ENCODE results near the gene SSRP1.
A peak's percentile ranks its signal among the peaks of the same experiment; 100 is the strongest.
"Not testable (repeated sequence)": the region's sequence is repeated elsewhere in the genome, so short reads cannot be mapped to it uniquely, and the experiment has no call there.

Gene SSRP1

GRCh38 chr11:57335343-57336110 is at the start of gene SSRP1:
SSRP1 (minus strand) TSS chr11:57335892; CDS start chr11:57335121, 771 bp downstream.
- peak; percentile 91 for DNase-seq (ENCODE audit: low spot score)

- no peak for DNase-seq (ENCODE audit: low spot score)
Measured at GRCh38 chr11:57380975-57381374, 45.3 kb upstream of the SSRP1 start, which contains the start of gene PRG3. PRG3 (minus strand) TSS chr11:57381150; CDS start chr11:57380708, 442 bp downstream.

- peak; percentile 81 for DNase-seq (ENCODE audit: low spot score)
Measured at GRCh38 chr11:57379732-57380131, 44.0 kb upstream of the SSRP1 start.

GRCh38 chr11:57378186-57378585 is 42.5 kb upstream of the SSRP1 start:
- DNase-seq (ENCODE audit: low spot score): no peak

- DNase-seq (ENCODE audit: low spot score): no peak
Measured at GRCh38 chr11:57377107-57377506, 41.4 kb upstream of the SSRP1 start.

GRCh38 chr11:57376095-57377090 is 40.7 kb upstream of the SSRP1 start:
- peak; percentile 24 for DNase-seq (ENCODE audit: low spot score)

- no peak for DNase-seq (ENCODE audit: low spot score)
Measured at GRCh38 chr11:57375490-57375889, 39.8 kb upstream of the SSRP1 start.

GRCh38 chr11:57374966-57375365 is 39.3 kb upstream of the SSRP1 start:
- no peak for DNase-seq (ENCODE audit: low spot score)

GRCh38 chr11:57373146-57373545 is 37.5 kb upstream of the SSRP1 start:
- DNase-seq (ENCODE audit: low spot score): no peak

- DNase-seq (ENCODE audit: low spot score): no peak
Measured at GRCh38 chr11:57370941-57371340, 35.2 kb upstream of the SSRP1 start.

GRCh38 chr11:57370251-57370650 is 34.6 kb upstream of the SSRP1 start:
- no peak for DNase-seq (ENCODE audit: low spot score)

GRCh38 chr11:57368845-57369232 is 33.1 kb upstream of the SSRP1 start:
- DNase-seq (ENCODE audit: low spot score): no peak

- no peak for DNase-seq (ENCODE audit: low spot score)
Measured at GRCh38 chr11:57368106-57368844, 32.6 kb upstream of the SSRP1 start.

- DNase-seq (ENCODE audit: low spot score): peak; percentile 39
Measured at GRCh38 chr11:57364851-57365660, 29.4 kb upstream of the SSRP1 start.

GRCh38 chr11:57363131-57364080 is 27.7 kb upstream of the SSRP1 start:
- DNase-seq (ENCODE audit: low spot score): no peak

GRCh38 chr11:57361926-57362325 is 26.2 kb upstream of the SSRP1 start:
- DNase-seq (ENCODE audit: low spot score): no peak

GRCh38 chr11:57361420-57361819 is 25.7 kb upstream of the SSRP1 start:
- DNase-seq (ENCODE audit: low spot score): not testable (repeated sequence)

- no peak for DNase-seq (ENCODE audit: low spot score)
Measured at GRCh38 chr11:57360991-57361390, 25.3 kb upstream of the SSRP1 start.

- no peak for DNase-seq (ENCODE audit: low spot score)
Measured at GRCh38 chr11:57359896-57360690, 24.4 kb upstream of the SSRP1 start.

Data from iPS-NIHi11 (cell line).